GM18499 (cell line): ENCODE data around the gene KY.

Experiments
- ATAC-seq: cut with Tn5 transposase; IDR thresholded peaks from one replicate; pipeline ENCODE4 v1.9.1; 2021; ENCODE audit warnings: moderate number of reproducible peaks; ENCODE audit not compliant: insufficient read depth, unreplicated experiment

KY gene

GRCh38 chr3:134647902-134648760 lies 2.7 kb downstream of the KY start:
- ATAC-seq: no peak

GRCh38 chr3:134646086-134646485 lies 4.7 kb downstream of the KY start:
- ATAC-seq: no peak

- ATAC-seq: no peak
These were observed 5.3 kb downstream of the KY start for GRCh38 chr3:134645515-134645914.

GRCh38 chr3:134644731-134645514 lies 5.9 kb downstream of the KY start:
- ATAC-seq: no peak

- ATAC-seq: no peak
These were observed 7.6 kb downstream of the KY start for GRCh38 chr3:134643150-134643675.

GRCh38 chr3:134642445-134643149 lies 8.2 kb downstream of the KY start:
- ATAC-seq: no peak

GRCh38 chr3:134641671-134642300 lies 9.0 kb downstream of the KY start:
- no peak for ATAC-seq

GRCh38 chr3:134640872-134641470 lies 9.9 kb downstream of the KY start:
- no peak for ATAC-seq

- no peak for ATAC-seq
These were observed 10.4 kb downstream of the KY start for GRCh38 chr3:134640378-134640777.

GRCh38 chr3:134638385-134639030 lies 12.3 kb downstream of the KY start:
- no peak for ATAC-seq

GRCh38 chr3:134636406-134636805 lies 14.4 kb downstream of the KY start:
- ATAC-seq: no peak

GRCh38 chr3:134630506-134630905 lies 20.3 kb downstream of the KY start:
- ATAC-seq: no peak

- ATAC-seq: no peak
These were observed 21.9 kb downstream of the KY start for GRCh38 chr3:134628884-134629283.

GRCh38 chr3:134627831-134628230 lies 23.0 kb downstream of the KY start:
- ATAC-seq: no peak

- no peak for ATAC-seq
These were observed 24.7 kb downstream of the KY start for GRCh38 chr3:134625885-134626741.

GRCh38 chr3:134625462-134625861 lies 25.4 kb downstream of the KY start:
- no peak for ATAC-seq

GRCh38 chr3:134624537-134625287 lies 26.1 kb downstream of the KY start:
- no peak for ATAC-seq
